ENCODE results near the gene LZTR1.

DNA sequence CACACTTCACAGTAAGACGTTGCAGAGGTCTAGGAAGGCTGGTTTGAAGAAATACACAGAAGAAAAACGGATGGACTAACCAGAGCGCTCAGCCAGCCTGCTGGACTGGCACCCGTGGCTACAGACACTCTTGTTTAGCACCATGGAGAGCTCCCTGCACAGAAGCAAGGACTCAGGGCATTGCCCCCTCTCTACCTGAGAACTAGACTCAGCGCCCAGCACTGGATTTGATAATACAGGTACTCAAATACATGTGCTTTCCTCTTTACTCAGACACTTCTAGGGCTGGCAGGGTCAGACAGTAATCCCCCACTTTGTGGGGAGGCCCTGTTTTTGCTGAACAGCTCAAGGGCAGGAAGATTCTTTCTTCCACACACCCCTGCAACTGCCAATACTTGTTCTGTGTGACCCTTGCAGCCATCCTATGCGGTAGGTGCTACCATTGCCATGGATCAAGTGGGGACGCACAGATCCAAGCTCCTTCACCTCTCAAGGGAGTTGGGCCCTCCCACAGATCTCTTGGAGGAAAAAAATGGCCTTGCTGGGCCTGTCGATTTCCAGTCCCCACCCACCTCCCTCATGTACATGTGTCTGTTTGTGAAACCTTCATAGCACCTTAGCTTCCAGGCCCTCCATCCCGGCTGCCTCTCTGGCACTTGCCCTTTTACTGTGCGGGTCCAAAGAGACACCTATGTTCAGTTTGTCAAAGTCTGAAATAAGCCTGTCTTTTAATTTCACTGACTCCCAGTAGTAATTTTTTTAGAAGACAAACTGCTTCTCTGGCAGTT is 27.7 kb downstream of the LZTR1 start:
- TF ChIP-seq, protein P1, sequence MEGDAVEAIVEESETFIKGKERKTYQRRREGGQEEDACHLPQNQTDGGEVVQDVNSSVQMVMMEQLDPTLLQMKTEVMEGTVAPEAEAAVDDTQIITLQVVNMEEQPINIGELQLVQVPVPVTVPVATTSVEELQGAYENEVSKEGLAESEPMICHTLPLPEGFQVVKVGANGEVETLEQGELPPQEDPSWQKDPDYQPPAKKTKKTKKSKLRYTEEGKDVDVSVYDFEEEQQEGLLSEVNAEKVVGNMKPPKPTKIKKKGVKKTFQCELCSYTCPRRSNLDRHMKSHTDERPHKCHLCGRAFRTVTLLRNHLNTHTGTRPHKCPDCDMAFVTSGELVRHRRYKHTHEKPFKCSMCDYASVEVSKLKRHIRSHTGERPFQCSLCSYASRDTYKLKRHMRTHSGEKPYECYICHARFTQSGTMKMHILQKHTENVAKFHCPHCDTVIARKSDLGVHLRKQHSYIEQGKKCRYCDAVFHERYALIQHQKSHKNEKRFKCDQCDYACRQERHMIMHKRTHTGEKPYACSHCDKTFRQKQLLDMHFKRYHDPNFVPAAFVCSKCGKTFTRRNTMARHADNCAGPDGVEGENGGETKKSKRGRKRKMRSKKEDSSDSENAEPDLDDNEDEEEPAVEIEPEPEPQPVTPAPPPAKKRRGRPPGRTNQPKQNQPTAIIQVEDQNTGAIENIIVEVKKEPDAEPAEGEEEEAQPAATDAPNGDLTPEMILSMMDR (IDR thresholded peaks at IDR 0.05; ENCODE audit: poor library complexity): no peak
- no peak for TF ChIP-seq EZH2 (IDR thresholded peaks at IDR 0.05; ENCODE audit: borderline replicate concordance)

All from hepatocyte (in vitro differentiated cells).